Occipital lobe (tissue), 2 donors: ENCODE data around the gene TRAPPC4. TPM values are rescaled to one million over a fixed set of nuclear protein-coding genes. Genes with fewer than 3 reads are reported as not detected.
"Not testable (repeated sequence)": the region's sequence is repeated elsewhere in the genome, so short reads cannot be mapped to it uniquely, and the experiment has no call there.

Experiments used
- DNase-seq: peaks from one replicate; lab custom pipeline; 2025; lab: John Stamatoyannopoulos, UW
- total RNA-seq: library from RNA; depleted of rRNA; stranded (reverse); fragments of >200 nt; gene quantifications from one replicate; pipeline ENCODE4 v1.2.3, GENCODE V29; 2014

TRAPPC4 gene
- total RNA-seq, 1 donor from 2014 or later = 63.9 TPM

GRCh38 chr11:119033421-119033820 lies 14.9 kb downstream of the TRAPPC4 start:
- DNase-seq = not testable (repeated sequence)

- no peak for DNase-seq
Measured at GRCh38 chr11:119034813-119035212, 16.2 kb downstream of the TRAPPC4 start.

GRCh38 chr11:119038884-119039283 lies 20.3 kb downstream of the TRAPPC4 start:
- DNase-seq = no peak

- not testable (repeated sequence) for DNase-seq
Measured at GRCh38 chr11:119039471-119039870, 20.9 kb downstream of the TRAPPC4 start.

GRCh38 chr11:119041821-119042514 lies 23.4 kb downstream of the TRAPPC4 start:
- no peak for DNase-seq

GRCh38 chr11:119042927-119043326 lies 24.4 kb downstream of the TRAPPC4 start:
- no peak for DNase-seq

GRCh38 chr11:119044708-119045107 lies 26.1 kb downstream of the TRAPPC4 start:
- no peak for DNase-seq

- DNase-seq = no peak
Measured at GRCh38 chr11:119046489-119046888, 27.9 kb downstream of the TRAPPC4 start.

- no peak for DNase-seq
Measured at GRCh38 chr11:119047205-119047604, 28.6 kb downstream of the TRAPPC4 start.

GRCh38 chr11:119048644-119049043 lies 30.1 kb downstream of the TRAPPC4 start:
- no peak for DNase-seq

- DNase-seq = no peak
Measured at GRCh38 chr11:119049081-119049480, 30.5 kb downstream of the TRAPPC4 start.

- DNase-seq = no peak
Measured at GRCh38 chr11:119051440-119052162, 33.0 kb downstream of the TRAPPC4 start.

- DNase-seq = no peak
Measured at GRCh38 chr11:119052163-119052814, 33.7 kb downstream of the TRAPPC4 start.

GRCh38 chr11:119054418-119054817 lies 35.9 kb downstream of the TRAPPC4 start:
- DNase-seq = no peak

- DNase-seq = no peak
Measured at GRCh38 chr11:119055901-119056300, 37.3 kb downstream of the TRAPPC4 start.

GRCh38 chr11:119056421-119056999 lies 37.9 kb downstream of the TRAPPC4 start:
- peak; percentile 36 for DNase-seq

GRCh38 chr11:119057000-119057769 lies 38.6 kb downstream of the TRAPPC4 start, which contains the start of gene HYOU1:
HYOU1 (minus strand) TSS chr11:119057205; CDS start chr11:119056160, 1,045 bp downstream.
- peak; percentile 95 for DNase-seq

GRCh38 chr11:119059128-119059527 lies 40.6 kb downstream of the TRAPPC4 start:
- not testable (repeated sequence) for DNase-seq

GRCh38 chr11:119061256-119061655 lies 42.7 kb downstream of the TRAPPC4 start:
- no peak for DNase-seq

- no peak for DNase-seq
Measured at GRCh38 chr11:119062779-119063178, 44.2 kb downstream of the TRAPPC4 start.

- DNase-seq = no peak
Measured at GRCh38 chr11:119065369-119065768, 46.8 kb downstream of the TRAPPC4 start.
